Testis (tissue), 3 donors: ENCODE results near the gene C14orf93. TPM values are rescaled to one million over a fixed set of nuclear protein-coding genes. Genes with fewer than 3 reads are reported as not detected.
A peak's percentile ranks its signal among the peaks of the same experiment; 100 is the strongest.

Experiments
- DNase-seq: peaks from one replicate; pipeline ENCODE4 v3.0.0-alpha.2; 2019
- H3K27ac ChIP-seq, 2 donors: fragments of 200-600 bp; sonication (generic); one replicate each; pipeline ENCODE4 v1.5.1; 2019
- H3K27me3 ChIP-seq: fragments of 200-600 bp; sonication (generic); one replicate; pipeline ENCODE4 v1.5.1; 2019
- H3K36me3 ChIP-seq: fragments of 200-600 bp; sonication (generic); one replicate; pipeline ENCODE4 v1.5.1; 2017; ENCODE audit warnings: low read depth; ENCODE audit errors: missing control alignments
- H3K4me1 ChIP-seq: fragments of 200-600 bp; sonication (generic); one replicate; pipeline ENCODE4 v1.5.1; 2019
- H3K4me3 ChIP-seq, 2 donors: fragments of 200-600 bp; sonication (generic); one replicate each; pipeline ENCODE4 v1.5.1; 2017 to 2019
- H3K9me3 ChIP-seq: fragments of 200-600 bp; sonication (generic); one replicate; pipeline ENCODE4 v1.5.1; 2017
- POLR2A ChIP-seq: fragments of 450-650 bp; IDR thresholded peaks from one replicate; pipeline ENCODE4 v1.6.1; 2017; ENCODE audit warnings: antibody characterized with exemption, mild to moderate bottlenecking, moderate library complexity
- WGBS, 2 donors: methylation state at CpG; one replicate each; pipeline ENCODE4 v1.1.5; 2018; 5-methylcytosine and 5-hydroxymethylcytosine counted together
- intact Hi-C: fragments of 100-400 bp; cut with DNase I; formaldehyde crosslinking; loops from one replicate; pipeline ENCODE4 v1.15.1; 2023; ENCODE audit warnings: low total_unique reads
- polyA plus RNA-seq: library from polyadenylated mRNA; stranded (reverse); fragments of 350-450 nt; fragmentation: Illumina TruSeq; extraction: RNeasy Lipid Tissue Mini Kit (QIAGEN cat#74804); gene quantifications from one replicate; pipeline ENCODE4 v1.2.3, GENCODE V29; 2014; ENCODE audit warnings: low read depth, low replicate concordance; ENCODE audit not compliant: insufficient read depth
- total RNA-seq, 2 donors: library from RNA; depleted of rRNA; stranded (reverse); fragments of >200 nt; gene quantifications; one replicate each; pipeline ENCODE4 v1.2.3, GENCODE V29; 2016
- TF ChIP-seq, protein P1 (sequence below), 3 experiments: fragments of 450-650 bp in 2 of 3; fragments of 200-600 bp in 1 of 3; sonication (generic) in 1 of 3; IDR thresholded peaks; one replicate each; pipeline ENCODE4 v1.5.1; 2016 to 2019; ENCODE audit warnings: antibody characterized with exemption in 3 of 3, mild to moderate bottlenecking in 2 of 3, moderate library complexity in 1 of 3

C14orf93 gene
- total and polyA plus RNA-seq, 3 donors from 2014 or later = 4.5 to 17.5 (median 12.5) TPM

GRCh38 chr14:22977684-22978486 lies 32.1 kb downstream of the C14orf93 start:
- H3K9me3 ChIP-seq = no peaks in the 10 kb centered on the region
- peaks cover 14% of the 10 kb centered on the region for H3K4me1 ChIP-seq
- intact Hi-C loops = no loop called here
- TF ChIP-seq, protein P1, sequence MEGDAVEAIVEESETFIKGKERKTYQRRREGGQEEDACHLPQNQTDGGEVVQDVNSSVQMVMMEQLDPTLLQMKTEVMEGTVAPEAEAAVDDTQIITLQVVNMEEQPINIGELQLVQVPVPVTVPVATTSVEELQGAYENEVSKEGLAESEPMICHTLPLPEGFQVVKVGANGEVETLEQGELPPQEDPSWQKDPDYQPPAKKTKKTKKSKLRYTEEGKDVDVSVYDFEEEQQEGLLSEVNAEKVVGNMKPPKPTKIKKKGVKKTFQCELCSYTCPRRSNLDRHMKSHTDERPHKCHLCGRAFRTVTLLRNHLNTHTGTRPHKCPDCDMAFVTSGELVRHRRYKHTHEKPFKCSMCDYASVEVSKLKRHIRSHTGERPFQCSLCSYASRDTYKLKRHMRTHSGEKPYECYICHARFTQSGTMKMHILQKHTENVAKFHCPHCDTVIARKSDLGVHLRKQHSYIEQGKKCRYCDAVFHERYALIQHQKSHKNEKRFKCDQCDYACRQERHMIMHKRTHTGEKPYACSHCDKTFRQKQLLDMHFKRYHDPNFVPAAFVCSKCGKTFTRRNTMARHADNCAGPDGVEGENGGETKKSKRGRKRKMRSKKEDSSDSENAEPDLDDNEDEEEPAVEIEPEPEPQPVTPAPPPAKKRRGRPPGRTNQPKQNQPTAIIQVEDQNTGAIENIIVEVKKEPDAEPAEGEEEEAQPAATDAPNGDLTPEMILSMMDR (IDR thresholded peaks at IDR 0.05) = no peak
- no peak for TF ChIP-seq POLR2A
- DNase-seq = peak; percentile 56
- no peaks in the 10 kb centered on the region for H3K36me3 ChIP-seq
- H3K27me3 ChIP-seq = no peaks in the 10 kb centered on the region
- 55 to 58% methylated on average over 8 of the region's 8 CpGs for WGBS, 2 donors
- no peak overlapping the region for H3K27ac ChIP-seq
- H3K4me3 ChIP-seq = no peak overlapping the region

DNA sequence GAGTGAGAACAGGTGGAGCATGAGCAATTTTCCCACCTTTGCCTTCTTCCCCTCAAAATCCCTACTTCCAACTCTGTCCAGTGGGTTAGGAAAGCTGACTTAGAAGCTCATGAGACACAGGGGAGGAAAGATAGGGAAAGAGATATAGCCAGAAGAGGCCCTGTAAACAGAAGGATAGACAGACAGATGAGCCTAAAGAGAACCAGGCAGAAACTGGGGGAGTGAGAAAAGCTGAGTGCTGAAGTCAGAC lies 32.6 kb downstream of the C14orf93 start:
- intact Hi-C loops = no loop called here
- no peaks in the 10 kb centered on the region for H3K27me3 ChIP-seq
- H3K27ac ChIP-seq = no peak overlapping the region
- no peak for DNase-seq
- H3K4me1 ChIP-seq = peaks cover 14% of the 10 kb centered on the region
- no peaks in the 10 kb centered on the region for H3K36me3 ChIP-seq
- no peaks in the 10 kb centered on the region for H3K9me3 ChIP-seq
- TF ChIP-seq, protein P1 (IDR thresholded peaks at IDR 0.05) = no peak
- no peak for TF ChIP-seq POLR2A
- no peak overlapping the region for H3K4me3 ChIP-seq

- TF ChIP-seq POLR2A = no peak
- TF ChIP-seq, protein P1 (IDR thresholded peaks at IDR 0.05) = no peak
- Histone ChIP-seq H3K27ac (peak overlapping the region in 1 of 2 donors; percentile 19), H3K27me3 (no peaks in the 10 kb centered on the region), H3K9me3 (no peaks in the 10 kb centered on the region), H3K36me3 (no peaks in the 10 kb centered on the region), H3K4me3 (no peak overlapping the region), H3K4me1 (peaks cover 14% of the 10 kb centered on the region)
- WGBS, 2 donors = 61 to 70% methylated on average over 6 of the region's 6 CpGs
- intact Hi-C loops = no loop called here
- no peak for DNase-seq
Measured at GRCh38 chr14:22976620-22977433, 33.1 kb downstream of the C14orf93 start.

- WGBS, 2 donors = 69 to 75% methylated on average over 9 of the region's 9 CpGs
- no peak overlapping the region for H3K4me3 ChIP-seq
- intact Hi-C loops = no loop called here
- no peaks in the 10 kb centered on the region for H3K27me3 ChIP-seq
- DNase-seq = no peak
- H3K36me3 ChIP-seq = no peaks in the 10 kb centered on the region
- H3K27ac ChIP-seq = no peak overlapping the region
- H3K4me1 ChIP-seq = peaks cover 11% of the 10 kb centered on the region
- H3K9me3 ChIP-seq = no peaks in the 10 kb centered on the region
- TF ChIP-seq, protein P1 (IDR thresholded peaks at IDR 0.05) = no peak
- no peak for TF ChIP-seq POLR2A
Measured at GRCh38 chr14:22974530-22975313, 35.2 kb downstream of the C14orf93 start.
